8988T (cell line): ENCODE data around the gene KRT33B.
A peak's percentile ranks its signal among the peaks of the same experiment; 100 is the strongest.
"Not testable (repeated sequence)": the region's sequence is repeated elsewhere in the genome, so short reads cannot be mapped to it uniquely, and the experiment has no call there.

Experiments used
- DNase-seq: peaks from one replicate; pipeline ENCODE4 v3.0.0; 2011

Gene KRT33B

DNA sequence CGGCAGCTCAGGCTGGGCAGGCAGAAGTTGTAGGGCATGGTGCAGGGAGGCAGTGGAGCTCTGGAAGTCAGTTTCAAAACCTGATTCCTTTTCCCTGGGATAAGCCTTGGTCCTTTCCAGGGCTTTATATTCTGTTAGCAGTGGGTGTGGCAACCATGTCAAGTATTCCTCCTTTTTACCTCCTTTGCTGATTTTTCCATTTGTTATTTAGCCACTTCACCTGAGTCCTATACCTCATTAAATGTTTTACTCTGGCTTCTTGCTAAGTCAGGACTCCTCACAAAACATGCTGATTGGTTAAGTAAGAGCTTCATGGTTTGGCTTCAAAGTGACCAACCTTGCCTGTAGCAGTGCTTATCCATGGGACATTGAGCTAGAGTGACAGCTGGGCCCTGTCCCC lies at the start of gene KRT33B:
Gene KRT33B (minus strand): TSS at position 101 of the 400 bp plus-strand sequence. CDS start 63 bp downstream, at position 38.
- no peak for DNase-seq

DNA sequence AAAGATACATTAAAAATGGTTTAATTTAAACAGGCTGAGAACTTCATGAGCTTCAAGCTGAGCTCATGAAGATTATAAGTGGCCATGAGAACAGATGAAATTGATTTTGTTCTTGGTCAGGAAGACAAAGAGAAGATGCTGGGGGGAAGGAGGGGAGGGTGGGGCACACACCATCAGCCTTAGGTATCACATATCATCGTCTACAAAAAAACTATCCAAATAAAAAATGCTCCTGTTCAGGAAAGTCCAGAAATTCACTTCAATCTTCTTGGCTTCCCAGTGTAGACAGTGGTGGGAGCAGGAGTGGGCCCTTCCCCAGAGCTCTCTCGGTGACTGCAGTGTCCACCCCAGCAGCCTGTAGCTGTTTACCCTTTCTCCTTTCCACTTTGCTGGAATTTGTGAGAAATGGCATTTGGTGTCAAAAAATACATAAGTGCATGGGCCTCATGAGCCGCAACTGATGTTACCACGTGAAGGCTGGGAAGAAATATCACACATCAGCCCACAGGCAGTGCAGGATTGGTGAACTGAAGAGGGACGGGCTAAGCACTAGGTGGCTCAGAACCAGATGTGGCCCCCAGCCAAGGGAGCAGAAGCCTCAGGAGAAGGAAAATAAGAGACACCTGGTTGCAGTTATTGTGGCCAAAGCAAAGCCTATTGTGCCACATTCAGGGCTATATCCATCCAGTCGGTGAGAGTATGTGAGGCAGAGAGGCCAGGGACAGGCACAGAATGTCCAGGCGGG lies 48.7 kb upstream of the KRT33B start:
- no peak for DNase-seq

DNA sequence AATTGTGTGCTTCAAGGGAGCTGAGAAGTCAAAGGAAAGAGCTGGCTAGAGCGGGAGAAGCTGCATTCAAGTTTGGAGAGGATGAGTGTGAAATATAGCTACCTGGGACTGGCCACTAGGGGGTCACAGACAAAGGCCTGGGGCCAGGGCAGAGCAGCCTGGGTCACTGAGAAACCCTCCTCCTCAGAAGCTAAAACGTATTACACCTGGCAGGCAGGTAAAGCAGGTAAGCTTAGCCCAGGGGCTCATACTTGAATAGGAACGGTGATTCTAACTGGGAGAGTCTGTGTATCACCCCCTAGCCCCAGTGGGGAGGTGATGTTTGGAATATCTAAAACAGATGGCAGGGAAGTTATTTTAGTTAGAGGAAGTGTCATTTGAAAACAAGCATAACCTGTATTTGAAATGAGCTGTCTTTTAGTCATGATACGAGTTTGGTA lies 48.0 kb upstream of the KRT33B start:
- DNase-seq = peak; percentile 40

DNA sequence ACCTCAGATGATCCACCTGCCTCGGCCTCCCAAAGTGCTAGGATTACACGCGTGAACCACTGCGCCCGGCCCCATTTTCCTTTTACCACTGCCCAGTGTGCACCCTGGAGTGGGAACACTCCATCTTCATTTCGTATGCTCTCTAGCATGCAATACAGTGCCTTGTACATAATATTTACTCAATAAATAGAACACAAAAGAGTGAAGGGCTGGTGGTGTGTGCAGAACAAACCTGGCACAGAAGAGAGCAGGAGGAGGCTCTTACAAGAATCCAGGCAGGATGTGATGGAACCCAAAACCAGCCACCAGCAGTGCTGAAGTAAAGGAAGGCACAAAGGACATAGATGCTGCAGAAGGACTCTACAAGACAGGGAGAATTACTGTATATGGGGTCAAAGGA lies 47.5 kb upstream of the KRT33B start:
- no peak for DNase-seq

DNA sequence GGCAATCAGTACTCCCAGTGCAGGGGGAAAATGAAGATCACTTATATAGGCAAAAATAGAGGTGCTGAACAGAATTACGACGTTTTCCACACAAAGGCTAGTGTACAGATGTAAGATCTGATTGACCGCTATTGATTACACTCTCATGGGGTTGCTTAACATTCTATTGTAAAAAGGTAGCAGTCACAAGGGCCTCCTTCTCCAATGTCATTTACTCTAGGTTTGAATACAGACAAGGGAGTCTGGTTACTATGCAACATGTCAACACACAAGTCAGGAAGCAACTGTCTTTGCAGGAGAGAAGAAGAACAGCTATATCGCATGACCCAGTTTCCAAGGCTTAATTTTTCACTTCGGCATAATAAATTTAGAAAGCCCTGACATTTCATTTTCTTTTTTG lies 46.9 kb upstream of the KRT33B start:
- no peak for DNase-seq

DNA sequence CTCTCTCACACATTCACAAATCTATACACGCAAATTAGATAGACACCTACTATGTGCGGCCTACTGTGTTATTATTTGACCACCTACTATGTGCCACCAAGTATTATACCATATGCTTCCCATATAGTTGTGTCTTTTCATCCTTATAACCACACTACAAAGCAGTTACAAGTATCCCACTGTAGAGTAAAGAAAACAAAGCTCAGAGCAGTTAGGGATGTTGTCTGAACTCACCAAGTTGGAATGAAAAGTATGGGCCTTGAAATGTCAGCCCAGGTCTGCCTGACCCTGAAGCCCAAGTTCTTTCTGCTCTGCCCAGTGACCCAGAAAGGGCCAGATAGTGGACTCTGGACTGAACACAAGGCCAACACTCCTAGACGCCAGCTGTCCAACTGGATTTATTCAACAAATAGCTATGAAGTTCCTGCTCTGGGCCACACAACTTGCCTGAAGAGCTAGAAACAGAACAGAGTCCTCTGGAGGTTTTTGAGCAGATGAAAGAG lies 46.3 kb upstream of the KRT33B start:
- no peak for DNase-seq

DNA sequence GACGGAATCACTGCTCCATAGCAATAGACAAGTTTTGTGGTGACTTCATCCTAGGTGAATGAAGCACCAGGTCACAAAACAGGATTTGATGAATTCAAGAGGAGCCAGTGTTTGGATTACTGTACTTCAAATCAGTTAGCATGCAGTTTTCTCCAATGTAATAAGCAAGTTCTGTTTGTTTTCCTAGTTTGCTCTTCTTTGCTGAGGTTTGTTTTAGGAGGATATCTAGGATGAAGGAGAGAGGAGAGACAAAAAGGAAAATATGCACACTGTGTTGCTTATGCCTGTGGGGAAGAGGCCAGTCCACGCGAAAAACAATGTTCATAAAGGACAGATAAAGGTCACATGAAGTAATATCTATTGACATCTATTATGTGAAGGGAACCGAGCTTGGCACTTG lies 45.8 kb upstream of the KRT33B start:
- DNase-seq = no peak

DNA sequence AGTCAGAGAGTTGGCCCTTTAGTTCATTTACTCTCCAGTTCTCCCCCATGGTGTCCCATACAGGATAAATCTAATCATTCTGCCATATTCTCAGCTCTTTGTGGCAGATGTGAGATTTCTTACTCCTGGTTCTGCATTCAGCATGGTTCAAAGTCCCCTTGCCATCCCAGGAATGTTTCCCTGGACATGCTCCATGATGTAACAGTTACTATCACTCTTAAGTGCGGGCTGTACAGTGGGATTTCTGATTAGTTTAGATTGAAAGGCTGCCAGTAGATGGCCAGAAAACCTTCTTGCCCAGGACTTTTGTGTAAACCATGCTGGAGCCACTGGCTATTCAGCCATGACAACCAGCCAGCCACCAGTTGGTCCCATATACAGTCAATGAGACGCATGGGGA lies 44.4 kb upstream of the KRT33B start:
- no peak for DNase-seq

DNA sequence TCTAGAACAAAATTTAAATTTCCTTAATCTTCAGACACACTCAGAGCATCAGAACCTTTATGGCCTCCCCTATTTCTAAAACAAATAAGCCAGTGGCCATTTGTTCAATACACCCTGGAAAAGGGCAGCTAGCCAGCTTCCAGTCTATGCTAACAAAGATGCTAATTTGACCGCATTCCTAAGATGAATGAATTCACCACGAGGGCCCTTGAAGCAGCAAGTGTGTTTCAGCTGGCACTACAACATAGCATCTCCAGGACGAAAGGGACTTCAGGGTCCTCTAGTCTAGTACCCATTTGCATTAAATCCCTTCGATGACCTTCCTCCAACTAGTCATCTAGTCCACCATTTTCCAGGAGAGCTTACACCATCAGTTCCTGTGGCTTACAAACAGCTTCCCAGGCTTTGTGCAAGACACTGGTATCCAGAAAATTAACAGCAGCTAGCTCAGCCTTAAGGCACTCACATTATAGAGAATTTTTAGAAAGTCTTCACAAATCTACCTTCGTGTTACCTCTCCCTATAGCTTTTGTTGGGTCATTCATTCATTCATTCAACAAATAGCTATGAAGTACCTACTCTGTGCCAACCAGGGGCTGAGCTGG lies 43.8 kb upstream of the KRT33B start:
- no peak for DNase-seq

DNA sequence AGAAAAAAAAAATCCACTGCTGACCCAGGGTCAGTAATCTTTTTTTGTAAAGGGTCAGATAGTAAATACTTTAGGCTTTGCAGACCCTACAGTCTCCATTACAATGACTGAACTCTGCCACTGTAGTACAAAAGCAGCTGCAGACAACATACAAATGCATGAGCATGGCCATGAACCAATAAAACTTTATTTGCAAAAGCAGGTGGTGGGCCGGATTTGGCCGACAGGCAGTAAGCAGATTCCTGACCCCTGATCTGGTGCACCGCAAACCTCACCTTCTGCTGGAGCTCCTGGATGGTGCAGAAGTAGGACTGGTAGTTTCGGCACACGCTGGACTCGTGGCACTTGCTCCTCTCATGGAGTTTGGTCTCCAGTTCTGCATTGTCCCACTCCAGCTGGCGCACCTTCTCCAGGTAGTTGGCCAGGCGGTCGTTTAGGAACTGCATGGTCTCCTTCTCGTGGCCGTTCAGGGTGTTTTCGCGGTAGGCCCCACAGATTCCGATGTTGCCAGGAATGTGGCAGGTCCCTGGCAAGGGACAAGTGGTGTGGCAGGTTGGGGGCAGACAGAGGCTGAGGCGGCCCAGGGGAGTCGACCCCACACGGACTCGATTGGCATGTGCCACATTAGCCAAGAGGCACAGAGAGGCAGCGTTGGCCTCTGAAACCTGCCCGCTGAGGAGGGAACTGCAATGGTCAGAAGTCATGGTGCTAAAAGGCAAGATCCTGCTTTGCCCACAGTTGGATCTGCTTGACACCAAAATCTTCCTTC lies 41.6 kb upstream of the KRT33B start:
- DNase-seq = no peak

DNA sequence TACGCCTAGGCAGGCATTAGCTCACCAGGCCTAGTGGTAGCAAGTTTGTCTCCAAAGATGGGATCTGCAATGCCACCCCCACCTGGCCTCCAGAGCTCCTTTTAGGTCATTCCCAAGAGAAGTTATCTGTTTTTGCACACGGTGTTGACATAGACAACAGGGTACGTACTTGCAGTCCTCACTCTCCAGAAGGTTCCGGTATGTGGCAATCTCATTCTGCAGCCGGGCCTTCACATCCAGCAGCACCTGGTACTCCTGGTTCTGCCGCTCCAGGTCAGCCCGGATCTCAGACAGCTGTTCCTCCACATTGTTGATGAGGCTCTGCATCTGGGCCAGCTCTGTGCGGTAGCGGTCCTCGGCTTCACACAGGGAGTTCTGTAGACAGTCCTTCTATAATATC lies 37.6 kb upstream of the KRT33B start:
- DNase-seq = no peak

DNA sequence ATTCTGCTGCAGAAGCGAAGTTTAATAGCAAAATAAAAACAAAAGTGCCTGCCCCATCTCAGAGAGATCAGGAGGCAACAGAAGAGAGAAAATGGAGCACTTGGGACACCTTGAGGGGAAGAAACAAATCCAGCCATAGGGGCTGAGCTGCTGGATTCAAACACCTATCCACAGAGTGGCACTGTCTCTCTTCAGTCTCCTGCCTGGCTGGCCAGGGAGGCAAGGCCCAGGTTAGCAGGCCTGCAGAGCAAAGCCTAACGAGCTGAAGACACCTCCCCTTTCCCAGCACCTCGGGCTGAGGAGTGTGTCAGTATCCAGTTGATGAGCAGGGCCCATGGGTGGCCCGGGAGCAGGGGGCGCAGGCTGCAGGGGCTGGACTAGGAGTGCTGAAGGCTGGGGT lies 36.6 kb upstream of the KRT33B start:
- peak; percentile 26 for DNase-seq

DNA sequence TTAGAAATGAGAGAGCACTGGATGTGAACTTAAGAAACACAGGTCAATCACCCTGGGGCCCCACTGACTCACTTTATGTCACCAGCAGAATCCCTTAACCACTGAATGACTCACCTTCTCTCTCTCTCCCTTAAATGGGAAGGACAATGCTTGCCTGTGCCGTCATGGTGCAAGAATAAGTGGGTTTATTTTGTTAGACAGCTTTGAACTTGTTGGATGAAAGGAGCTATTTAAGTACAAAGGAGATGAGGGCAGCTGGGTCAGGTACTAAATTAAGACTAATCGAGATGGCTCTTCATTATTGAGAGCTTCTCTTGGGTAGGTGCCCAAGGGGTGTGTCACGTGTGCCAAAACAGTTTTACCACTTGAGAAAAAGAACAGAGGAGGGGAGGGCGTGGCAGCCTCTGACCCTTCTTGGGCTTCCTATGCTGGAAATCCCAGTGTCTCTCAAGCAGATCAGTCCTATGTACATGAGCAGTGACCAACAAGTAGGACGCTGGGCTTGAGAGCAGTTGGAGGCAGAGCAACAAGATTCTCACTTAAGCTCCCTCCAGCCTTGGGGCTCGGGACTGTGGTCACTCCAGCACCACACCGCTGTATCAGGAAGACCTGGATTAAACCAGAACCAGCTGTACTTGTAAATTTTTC lies 34.5 kb upstream of the KRT33B start:
- DNase-seq = no peak

DNA sequence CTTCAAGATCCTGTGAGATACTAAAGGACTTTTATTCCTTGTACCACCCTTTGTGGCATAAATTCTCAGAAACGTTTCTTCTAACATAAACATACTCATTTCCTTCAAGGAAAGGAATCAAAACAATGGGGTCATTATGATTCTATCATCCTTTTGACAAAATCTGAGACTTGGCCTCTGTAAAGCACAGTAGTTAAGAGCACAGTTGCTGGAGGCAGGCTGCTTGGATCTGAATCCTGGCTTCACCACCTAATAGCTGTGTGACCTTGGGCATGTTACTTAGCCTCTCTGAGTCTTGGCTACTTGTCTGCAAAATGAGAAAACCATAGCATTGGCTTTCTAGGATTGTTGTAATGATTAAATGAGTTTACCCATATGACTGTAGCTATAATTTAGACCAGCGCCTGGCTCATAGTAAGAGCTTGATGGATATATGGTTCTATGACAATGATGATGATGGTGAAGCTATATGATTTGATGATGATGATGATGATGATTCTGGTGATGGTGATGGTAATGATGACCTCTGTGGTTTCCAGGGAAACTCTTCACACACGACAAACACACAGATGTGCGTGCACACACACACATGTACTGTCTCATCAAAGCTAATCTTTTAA lies 33.9 kb upstream of the KRT33B start:
- no peak for DNase-seq

DNA sequence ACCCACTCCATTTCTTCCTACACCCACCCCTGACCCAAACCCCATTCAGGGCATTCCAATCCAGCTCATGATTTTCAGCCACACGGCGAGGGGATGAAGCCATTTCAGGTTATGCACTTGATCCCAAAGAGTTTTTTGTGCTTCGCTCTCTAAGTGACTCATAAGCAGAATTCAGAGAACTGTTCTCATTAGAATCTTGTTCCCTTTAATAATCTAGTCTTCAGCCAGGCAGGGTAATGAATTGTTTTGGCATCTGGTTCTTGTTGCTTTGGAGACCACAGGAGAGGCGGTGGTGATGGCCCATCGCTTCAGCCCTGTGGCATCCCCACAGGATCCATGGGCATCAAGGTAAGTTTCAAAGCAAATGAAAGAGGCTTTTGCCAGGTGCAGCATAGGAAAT lies 32.5 kb upstream of the KRT33B start:
- no peak for DNase-seq

DNA sequence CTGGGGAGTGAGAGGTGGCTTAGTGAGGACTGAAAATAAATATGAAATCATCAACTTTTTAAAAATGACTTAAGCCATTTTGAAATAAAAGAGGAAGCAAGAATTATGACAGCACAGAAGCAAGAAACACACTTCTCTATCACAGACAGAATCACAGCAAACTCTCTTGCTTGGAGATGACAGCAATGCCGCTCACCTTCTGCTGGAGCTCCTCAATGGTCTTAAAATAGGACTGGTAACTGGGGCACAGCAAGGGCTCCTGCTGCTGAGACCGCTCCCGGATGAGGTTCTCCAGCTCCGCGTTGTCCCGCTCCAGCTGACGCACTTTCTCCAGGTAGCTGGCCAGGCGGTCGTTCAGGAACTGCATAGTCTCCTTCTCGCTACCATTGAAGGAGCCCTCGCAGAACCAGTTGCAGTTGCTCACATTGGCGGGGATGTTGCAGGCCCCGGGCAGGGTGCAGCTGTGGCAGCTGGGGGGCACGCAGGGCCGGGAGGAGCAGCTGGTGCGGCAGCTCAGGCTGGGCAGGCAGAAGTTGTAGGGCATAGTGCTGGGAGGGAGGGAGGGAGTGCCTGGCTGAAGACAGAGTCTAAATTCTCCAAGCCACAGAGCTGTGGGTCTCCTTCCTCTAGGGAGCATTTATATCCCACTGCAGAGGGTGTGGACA lies 27.5 kb upstream of the KRT33B start, which contains the start of gene KRT31:
Gene KRT31 (minus strand): TSS at position 613 of the 665 bp plus-strand sequence. CDS start 69 bp downstream, at position 544.
- no peak for DNase-seq

DNA sequence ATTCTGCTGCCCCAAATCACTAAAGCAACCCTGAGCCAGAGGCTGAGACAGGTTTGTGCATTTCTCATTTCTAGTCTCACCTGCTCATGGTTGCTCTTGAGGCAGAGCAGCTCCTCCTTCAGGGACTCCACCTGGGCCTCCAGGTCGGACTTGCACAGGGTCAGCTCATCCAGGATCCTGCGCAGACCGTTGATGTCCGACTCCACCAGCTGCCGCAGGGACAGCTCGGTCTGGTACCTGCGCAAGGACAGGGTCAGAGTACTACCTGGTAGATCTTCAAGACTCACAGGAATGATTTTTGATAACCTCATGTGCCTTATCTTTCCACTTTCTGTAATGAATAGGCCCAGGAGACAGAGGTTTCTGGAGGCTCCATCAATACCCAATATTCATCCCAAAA lies 26.7 kb upstream of the KRT33B start:
- no peak for DNase-seq

DNA sequence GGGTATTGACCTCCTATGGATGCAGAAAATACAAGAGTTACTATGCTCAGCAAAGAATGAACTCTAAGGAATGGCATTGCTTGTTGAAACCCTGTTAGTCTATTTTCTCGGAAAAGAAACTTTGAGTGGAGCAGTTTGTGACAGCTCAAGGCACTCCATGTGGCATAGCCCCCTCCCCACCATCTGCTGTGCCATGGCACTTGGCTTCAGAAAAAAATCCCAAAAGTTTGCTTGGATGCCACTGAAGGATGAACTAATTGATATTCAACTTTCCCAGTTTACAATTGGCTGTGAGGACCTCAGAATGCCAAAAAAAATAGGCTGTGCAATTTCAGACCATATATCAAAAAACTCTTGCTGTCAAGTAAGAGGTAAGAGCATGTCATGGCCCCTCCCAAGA lies 26.0 kb upstream of the KRT33B start:
- DNase-seq = no peak

DNA sequence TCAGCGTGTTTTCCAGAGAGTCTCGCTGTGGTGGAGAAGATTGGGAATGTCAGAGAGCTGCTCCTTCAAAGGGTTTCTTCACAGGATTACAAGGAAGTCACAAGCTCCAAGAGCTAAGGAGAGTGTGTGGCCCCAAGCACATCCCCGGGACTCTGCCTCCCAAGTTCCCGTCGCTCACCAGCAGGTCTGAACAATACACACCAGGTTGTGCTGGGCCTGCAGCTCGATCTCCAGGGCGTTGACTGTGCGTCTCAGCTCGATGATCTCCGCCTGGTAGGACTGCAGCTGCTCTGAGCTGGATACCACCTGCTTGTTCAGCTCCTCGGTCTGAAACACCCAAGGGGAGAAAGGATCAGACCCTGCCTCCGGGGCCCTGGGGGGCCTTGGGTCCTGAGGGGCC lies 25.4 kb upstream of the KRT33B start:
- DNase-seq = not testable (repeated sequence)

DNA sequence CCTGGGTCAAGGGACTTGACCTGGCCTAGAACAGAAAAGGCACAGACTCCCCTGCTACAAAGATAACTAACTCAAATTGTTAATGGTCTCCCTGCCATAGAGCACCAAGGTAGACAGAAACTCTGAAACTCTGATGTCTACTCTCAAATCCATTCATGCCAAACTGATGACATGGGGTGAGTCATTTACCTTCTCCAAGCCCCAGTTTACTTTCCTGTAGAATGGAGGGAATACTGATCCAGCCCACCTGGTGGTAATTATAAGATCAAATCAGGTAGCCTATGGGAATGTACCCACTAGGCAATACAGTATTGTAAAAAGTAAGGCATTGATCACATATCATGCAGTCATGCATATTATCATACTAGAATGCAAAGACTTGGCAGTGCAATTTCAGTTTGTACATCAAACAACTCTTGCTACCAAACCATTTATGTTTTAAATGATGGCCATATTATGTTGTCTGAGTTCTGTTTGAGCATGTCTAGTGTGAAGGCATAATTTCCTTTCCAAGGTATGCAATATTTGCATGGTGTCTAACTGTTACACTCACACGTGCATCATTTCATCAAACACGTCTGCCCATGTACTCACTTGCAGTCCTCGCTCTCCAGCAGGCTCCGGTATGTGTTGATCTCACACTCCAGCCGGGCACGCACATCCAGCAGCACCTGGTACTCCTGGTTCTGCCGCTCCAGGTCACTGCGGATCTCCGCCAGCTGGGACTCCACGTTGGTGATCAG lies 24.8 kb upstream of the KRT33B start:
- no peak for DNase-seq

DNA sequence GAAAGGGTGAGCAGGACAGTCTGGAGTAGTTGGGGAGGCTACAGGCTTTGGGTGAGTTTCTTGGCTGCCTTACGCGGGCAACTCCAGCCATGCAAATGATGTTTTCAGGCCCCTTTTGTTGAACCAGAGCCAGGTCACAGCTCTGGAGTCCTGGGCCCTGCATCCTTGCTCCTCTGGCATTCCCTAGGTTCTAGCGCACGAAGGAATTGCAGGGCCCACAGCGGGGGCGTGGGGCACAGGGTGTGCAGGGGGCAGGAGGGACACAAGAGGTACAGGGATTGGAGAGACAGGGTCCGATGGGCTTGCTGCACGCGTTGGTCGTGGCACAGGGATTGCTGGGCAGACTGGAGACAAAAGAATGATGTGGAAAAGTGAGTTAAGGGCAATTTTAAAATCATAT lies 24.2 kb upstream of the KRT33B start:
- DNase-seq = no peak
